Bone marrow (tissue), 2 donors: ENCODE results near the gene PPM1A.

ENCODE experiments used
- DNase-seq, 2 donors: peaks; one replicate each; lab custom pipeline; 2025; lab: John Stamatoyannopoulos, UW

PPM1A gene

DNA sequence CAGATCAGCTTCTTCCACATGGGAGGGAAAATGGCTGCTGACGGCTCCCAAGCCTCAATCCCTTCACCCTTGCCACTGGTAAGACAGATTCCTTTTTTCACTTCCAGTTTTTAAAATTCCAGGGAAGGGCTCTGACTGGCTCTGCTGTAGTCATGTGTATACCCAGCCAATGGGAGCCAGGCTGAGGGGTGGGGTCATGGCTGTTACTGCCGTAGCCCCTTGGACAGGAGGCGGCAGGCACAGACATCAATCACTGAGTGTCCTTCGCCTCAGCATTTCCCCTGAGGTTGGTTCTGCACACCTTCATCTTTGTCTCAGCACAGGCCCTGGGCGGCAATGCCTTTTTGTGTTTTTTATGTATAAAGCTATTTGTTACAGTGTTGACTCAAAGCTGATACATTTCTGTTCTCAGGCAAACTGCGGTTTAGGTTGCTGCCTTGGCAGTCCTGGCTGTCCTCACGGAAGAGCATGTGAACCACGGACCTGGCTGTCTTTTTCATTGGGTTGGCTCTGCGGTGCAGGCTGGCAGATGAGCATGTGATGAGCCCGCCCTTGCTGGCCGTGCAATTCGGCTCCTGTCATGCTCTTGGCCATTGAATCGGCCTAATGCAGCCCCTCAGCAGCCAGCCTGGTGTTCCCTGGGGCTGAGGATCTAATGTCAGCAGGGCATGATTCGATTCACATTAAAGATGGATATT lies 74.3 kb downstream of the PPM1A start:
- no peak for DNase-seq

DNA sequence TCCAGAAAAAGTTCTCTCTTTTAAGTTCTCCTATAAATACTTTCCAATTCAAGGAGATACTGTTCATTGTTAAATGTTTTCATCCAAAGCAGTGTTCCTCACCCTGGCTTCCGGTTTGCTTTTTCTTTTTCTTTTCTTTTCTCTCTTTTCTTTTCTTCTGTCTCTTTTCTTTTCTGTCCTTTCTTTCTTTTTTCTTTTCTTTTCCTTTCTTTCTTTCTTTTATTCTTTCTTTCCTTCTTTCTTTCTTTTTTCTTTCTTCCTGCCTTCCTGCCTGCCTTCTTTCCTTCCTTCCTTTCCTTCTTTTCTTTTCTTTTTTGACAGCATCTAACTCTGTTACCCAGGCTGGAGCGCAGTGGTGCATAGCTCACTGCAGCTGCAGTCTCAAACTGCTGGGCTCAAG lies 75.8 kb downstream of the PPM1A start:
- no peak for DNase-seq

DNA sequence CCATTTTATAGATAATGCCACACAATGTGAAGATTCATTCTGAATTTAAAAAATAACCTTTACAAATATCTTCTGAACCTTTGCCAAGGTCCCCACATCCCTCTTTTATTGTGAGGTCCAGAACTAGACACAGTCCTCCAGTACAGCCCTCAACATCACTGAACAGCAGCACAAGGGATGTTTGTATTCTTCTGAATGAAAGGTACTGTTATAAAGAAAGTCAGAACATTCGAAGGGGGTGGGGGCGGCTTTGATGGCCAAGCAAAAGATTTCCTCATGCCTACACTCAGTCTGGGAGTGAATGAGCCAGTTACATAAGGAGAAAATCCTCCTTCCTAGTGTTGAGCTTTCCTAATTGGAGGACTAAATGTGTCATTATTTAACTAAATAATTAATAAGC lies 77.3 kb downstream of the PPM1A start:
- DNase-seq = no peak

DNA sequence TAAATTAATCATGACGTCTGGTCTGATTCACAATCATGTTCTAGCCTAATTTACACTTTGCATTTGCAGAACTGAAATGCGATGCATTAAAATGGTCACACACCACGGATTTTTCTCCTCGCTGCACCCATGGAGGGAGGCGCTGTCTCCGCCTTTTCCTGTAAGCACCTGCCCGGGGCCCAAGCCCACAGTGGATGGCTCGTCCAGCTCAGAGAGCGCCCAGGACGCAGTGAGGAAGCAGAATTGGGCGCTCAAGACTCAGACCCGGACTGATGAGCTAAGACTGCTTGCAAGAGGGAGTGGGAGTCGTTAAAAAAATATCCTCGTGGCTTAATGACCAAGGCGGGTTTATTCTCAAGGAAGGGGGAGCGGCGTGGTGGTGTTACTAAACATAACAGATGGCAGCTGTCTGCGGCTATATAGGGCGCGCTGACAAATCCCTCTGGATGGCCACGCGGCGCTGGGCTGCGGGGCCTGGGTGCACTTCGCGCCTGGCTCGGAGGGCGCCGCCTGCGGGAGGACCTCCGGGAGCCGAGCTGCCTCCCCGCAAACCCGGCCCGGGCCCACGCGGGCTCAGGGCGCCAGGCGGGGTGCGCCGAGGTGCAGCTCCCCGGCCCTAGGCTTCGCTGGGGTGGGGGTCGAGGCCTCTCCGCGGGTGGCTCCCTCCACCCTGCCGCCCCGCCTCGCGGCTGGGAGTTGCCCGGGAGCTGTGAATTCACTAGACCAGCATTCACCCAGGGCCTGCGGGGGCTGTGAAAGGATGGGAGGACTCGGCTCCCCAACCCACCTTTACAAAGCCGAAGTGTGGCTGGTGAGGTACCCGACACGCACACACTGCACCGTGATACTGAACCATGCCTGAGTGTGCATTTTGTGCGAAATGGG lies 78.7 kb downstream of the PPM1A start:
- no peak for DNase-seq

DNA sequence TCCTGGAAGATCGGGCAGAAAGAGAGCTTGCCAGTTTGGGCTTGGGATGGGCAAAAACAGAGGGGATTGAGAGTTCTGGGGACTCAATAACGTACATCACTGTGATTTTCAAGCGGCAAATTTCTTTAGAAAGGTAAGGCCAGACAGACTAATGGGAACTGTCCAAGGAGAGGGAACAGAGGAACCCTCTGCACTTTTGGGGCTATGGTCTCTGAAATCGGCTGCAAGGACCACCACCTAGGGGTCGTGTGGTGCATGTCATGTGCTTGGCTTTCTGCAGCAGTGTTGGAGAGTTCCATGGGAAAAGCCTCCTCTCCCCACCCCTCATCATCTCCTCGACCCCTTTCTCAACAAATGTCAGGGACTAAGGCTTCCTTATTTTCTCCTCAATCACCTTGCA lies 79.6 kb downstream of the PPM1A start:
- no peak for DNase-seq

DNA sequence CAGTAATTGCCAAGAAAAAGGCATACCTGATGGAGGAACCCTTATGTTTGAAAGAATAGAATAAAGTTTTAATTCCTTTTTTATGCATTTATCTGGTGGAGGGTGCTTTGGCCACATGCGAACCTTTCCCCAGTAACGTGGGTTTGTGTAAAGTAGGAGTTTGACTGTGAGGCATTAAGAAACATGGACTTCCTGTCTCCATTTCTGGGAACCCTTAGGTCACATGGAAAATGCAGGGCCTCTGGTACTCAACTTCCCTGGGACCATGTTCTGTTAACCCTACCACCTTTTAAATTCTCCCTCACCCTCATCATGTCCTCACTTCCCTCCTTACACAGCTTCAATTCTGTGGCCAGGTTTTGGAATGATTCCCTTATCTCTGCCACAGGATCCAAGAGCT lies 80.3 kb downstream of the PPM1A start:
- no peak for DNase-seq

DNA sequence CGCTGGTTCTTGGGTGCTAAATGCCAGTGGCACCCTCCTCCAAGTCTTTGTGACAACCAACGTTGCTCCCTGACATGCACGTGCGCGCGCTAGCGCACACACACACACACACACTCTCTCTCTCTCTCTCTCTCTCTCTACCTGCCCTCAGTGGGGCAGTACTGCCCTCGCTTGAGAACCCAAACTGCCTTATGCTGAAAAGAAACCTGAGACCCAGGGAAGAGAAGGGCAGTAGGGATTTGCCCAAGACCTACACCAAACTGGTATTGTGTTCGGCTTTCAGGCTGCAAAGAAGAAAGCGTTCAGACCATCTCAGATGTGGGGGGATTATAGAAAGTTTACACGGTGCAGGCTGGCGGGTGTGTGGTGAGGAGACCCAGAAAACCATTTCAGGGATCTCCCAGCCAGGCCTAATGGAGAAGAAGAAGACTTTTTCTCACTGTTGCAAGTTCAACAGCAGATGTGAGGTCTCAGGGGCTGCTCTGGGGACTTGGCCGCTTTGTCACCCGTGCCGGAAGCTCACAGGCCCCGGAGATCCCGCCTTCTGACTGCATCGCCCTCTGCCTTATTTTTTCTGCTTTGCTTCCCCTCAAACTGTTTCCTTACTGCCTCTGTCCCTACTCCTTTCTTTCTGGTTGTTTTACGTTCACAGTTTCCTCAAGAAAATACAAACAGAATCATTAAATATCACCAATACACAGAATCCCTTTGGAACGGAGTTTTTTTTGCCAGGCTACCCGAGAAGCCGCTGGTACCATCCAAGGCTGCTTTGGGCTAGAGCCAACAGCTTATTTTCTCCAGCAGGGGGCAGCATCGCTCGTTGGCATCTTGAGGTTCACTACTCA lies 82.4 kb downstream of the PPM1A start:
- peak; percentile 12 to 73 for DNase-seq

DNA sequence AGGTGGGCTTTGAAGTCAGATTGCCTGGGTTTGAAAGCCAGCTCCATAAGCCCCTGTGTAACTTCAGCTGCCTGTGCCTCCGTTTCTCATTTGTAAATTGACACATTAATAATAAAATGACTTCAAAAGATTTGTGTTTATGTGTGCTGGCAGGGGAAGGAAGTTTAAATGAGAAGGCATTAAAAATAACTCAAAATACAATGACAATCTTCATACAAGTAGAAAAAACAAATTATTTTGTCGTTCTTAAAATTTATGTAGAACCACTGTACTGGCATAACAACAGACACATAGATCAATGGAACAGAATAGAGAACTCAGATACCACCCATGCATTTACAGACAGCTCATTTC lies 83.0 kb downstream of the PPM1A start:
- DNase-seq = no peak

DNA sequence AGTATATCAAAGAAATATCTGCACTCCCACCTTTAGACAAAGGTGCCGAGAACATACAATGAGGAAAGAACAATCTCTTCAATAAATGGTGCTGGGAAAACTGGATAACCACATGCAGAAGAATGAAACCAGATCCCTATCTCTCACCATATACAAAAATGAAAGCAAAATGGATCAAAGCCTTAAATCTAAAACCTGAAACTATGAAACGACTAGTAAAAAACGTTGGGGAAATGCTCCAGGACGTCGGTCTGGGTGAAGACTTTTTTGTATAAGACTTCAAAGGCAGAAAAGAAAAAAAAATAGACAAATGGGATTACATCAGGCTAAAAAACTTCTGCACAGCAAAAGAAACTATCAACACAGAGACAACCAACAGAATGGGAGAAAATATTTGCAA lies 83.8 kb downstream of the PPM1A start:
- no peak for DNase-seq

DNA sequence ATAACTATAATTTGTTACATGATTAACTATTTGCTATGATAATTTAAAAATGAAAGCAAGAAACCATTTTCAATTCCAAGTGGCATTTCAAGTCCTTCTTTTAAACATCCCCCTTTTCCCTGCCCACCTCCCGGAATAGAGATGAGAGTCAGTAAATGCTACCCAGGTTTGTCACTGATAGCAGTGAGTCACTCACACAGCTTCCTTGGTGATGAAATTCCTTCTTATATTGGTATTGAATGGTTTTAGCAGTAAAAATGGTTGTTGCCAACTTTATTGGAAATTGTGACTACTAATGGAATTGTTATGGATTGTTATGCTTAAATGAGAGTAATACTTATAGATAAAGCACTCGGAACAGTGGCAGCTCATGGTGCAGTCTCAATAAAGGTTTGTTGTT lies 90.5 kb downstream of the PPM1A start:
- no peak for DNase-seq

DNA sequence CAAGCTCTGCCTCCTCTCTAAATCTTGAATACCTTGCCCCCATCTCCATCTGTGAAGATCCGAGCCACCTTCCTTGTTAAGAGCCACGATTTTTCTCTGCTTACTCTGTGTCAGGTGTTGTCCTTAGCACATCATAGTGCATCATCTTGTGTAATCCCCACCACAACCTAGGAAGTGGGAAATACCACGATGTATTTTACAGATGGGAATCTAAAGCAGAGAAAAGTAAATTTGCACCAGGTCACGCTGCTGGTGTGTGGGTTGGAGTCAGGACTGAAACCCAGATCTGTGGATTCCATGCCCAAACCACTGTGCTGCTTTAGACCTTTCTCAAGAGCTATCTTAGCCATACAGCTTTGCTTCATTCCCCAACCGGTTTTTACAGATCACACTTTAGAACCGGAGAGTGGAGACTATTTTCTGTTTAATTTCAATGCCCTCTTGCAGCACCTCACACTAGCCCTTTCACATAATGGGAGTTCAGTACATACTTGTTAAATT lies 94.6 kb downstream of the PPM1A start:
- no peak for DNase-seq

DNA sequence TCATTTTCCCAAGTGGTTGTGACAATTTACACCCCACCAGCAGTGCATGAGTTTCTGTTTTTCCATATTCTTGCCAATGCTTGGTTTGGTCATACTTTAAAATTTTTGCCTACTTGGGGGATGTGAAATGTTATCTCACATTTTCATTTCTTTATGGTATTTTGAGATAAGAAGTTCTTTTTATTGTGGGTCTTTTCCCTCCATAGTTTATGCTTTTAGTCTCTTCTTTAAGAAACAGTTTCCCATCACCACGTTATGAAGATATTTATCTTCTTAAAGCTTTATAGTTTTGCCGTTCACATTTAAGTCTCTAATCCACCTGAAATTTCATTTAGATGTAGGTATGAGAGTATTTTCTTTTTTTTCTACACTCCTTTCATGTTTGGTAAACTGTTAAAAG lies 95.7 kb downstream of the PPM1A start:
- DNase-seq = no peak

DNA sequence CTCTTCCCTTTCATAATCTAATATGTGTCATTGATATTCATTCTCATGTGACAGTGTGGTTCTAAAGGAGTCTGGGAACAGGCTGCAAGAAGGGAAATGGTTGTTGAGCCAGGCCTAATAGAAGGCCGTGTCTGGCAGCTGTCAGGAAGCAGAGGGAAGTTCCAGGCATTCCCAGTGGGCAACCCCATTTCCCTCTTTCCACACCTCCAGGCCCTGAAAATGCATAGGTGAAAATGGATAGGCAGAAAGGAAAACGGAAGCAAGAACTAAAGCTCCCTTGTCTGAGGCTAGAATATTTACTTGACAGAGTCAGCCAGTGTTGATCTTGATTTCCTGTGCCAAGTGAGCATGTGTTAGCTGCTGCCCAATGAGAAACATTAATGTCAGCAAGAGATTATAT lies 97.7 kb downstream of the PPM1A start:
- DNase-seq = no peak

DNA sequence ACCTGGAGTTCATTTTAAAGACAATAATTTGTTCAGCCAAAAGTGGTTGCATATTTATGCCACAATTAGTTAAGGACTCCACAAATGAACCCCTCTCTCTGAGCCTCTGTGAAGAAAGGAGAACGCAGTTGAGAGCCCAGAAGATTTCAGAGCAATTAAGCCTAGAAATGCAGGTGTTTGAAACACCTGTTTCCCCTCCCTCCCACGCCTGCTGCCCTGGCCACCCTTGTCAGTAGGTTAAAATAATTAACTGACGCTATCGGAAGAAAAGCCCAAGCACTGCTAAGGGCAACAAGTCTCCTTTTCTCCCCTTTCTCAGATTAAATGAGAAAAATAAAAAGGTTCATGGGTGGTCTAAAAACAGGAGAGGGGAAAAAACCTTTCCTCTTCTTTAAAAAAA lies 99.2 kb downstream of the PPM1A start:
- no peak for DNase-seq
